ENCODE results near the gene DGCR6L. TPM values are rescaled to one million over a fixed set of nuclear protein-coding genes. Genes with fewer than 3 reads are reported as not detected.
"Not testable (repeated sequence)": the region's sequence is repeated elsewhere in the genome, so short reads cannot be mapped to it uniquely, and the experiment has no call there.

The DGCR6L gene
- total RNA-seq, 1 experiment from 2014 or later: 37.4 TPM

DNA sequence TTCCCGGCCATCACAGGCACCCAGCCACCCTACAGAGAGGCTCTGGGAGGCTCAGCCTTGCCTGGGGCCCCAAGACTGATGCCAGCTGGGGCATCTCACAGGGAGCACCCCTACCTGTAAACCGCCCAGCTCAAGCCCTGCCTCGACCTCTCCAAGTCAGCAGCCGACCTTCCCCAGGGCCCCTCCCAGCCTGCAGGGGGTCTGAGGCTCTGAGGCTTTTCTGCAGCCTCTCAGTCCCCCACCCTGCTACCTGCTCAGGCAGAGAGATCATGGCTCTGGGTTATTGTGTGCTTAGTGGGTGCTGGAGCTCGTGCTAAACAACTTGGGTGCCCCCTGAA lies 28.6 kb downstream of the DGCR6L start:
- no peaks in the 10 kb centered on the region for H3K36me3 Mint-ChIP-seq (ENCODE audit: insufficient read depth, unreplicated experiment)
- no peak for DNase-seq
- no TSS peak for BruUV-seq (replicated peaks)
- H3K27ac Mint-ChIP-seq (ENCODE audit: unreplicated experiment): no peak overlapping the region
- H3K9me3 Mint-ChIP-seq (ENCODE audit: unreplicated experiment): no peaks in the 10 kb centered on the region
- H3K9me3 ChIP-seq: no peaks in the 10 kb centered on the region
- ChIA-PET CTCF (interaction anchor here (1.4 kb wide), 1 partner anchor 134 kb away, joined by 4 read pairs; no protein-coding TSS in a partner anchor), POLR2A (no interaction called here)
- no peak for TF ChIP-seq CTCF (IDR thresholded peaks at IDR 0.05; ENCODE audit: insufficient read depth in 1 of 2, low read depth in 1 of 2, low read length in 1 of 2, severe bottlenecking in 1 of 2, unreplicated experiment in 1 of 2)
- H3K4me3 Mint-ChIP-seq (ENCODE audit: unreplicated experiment): no peak overlapping the region
- H3K27me3 ChIP-seq (replicated peaks; ENCODE audit: control insufficient read depth, insufficient read depth, low read length): no peaks in the 10 kb centered on the region; the same call in 1 of the 2 replicates
- H3K4me3 ChIP-seq (ENCODE audit: low read depth, low read length): no peak overlapping the region
- H3K36me3 ChIP-seq (ENCODE audit: control insufficient read depth, insufficient read depth, low read length): no peaks in the 10 kb centered on the region
- peaks cover 8% of the 10 kb centered on the region for H3K27me3 Mint-ChIP-seq (ENCODE audit: insufficient read depth, unreplicated experiment)
- no peaks in the 10 kb centered on the region for H3K4me1 Mint-ChIP-seq (ENCODE audit: low read depth, unreplicated experiment)
- intact Hi-C loops (cut with micrococcal nuclease; ENCODE audit: unreplicated experiment): no loop called here
- no peaks in the 10 kb centered on the region for H3K4me1 ChIP-seq

- Mint-ChIP-seq H3K4me1 (ENCODE audit: low read depth, unreplicated experiment) (no peaks in the 10 kb centered on the region), H3K36me3 (ENCODE audit: insufficient read depth, unreplicated experiment) (no peaks in the 10 kb centered on the region), H3K4me3 (ENCODE audit: unreplicated experiment) (no peak overlapping the region), H3K27ac (ENCODE audit: unreplicated experiment) (no peak overlapping the region), H3K9me3 (ENCODE audit: unreplicated experiment) (no peaks in the 10 kb centered on the region), H3K27me3 (ENCODE audit: insufficient read depth, unreplicated experiment) (peaks cover 8% of the 10 kb centered on the region)
- ChIA-PET CTCF (no interaction called here), POLR2A (no interaction called here)
- DNase-seq: no peak
- no peaks in the 10 kb centered on the region for H3K9me3 ChIP-seq
- intact Hi-C loops (cut with micrococcal nuclease; ENCODE audit: unreplicated experiment): no loop called here
- TF ChIP-seq CTCF (IDR thresholded peaks at IDR 0.05; ENCODE audit: insufficient read depth in 1 of 2, low read depth in 1 of 2, low read length in 1 of 2, severe bottlenecking in 1 of 2, unreplicated experiment in 1 of 2): no peak
- H3K4me3 ChIP-seq (ENCODE audit: low read depth, low read length): no peak overlapping the region
- no peaks in the 10 kb centered on the region for H3K36me3 ChIP-seq (ENCODE audit: control insufficient read depth, insufficient read depth, low read length)
- no TSS peak for BruUV-seq (replicated peaks)
- no peaks in the 10 kb centered on the region; the same call in 1 of the 2 replicates for H3K27me3 ChIP-seq (replicated peaks; ENCODE audit: control insufficient read depth, insufficient read depth, low read length)
- no peaks in the 10 kb centered on the region for H3K4me1 ChIP-seq
Observed at GRCh38 chr22:20290578-20291248, 29.1 kb downstream of the DGCR6L start.

DNA sequence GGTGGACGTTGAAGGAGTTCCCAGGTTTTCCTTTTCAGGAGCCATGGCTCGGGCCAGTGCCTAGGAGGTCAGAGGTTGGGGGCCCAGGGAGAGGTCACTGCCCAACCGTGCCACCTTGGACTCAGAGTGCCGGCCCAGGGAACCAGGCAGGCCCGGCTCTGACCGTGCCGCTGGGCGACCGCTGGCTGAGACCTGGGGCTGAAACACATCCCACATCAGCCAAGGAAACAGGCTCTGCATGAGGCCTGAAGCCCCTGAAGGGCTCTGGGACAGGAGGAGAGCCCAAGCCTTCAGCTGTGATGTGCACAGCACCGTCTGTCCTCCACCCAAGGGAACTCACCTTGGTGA lies 29.8 kb downstream of the DGCR6L start:
- no peak for TF ChIP-seq CTCF (IDR thresholded peaks at IDR 0.05; ENCODE audit: insufficient read depth in 1 of 2, low read depth in 1 of 2, low read length in 1 of 2, severe bottlenecking in 1 of 2, unreplicated experiment in 1 of 2)
- no peaks in the 10 kb centered on the region for H3K4me1 Mint-ChIP-seq (ENCODE audit: low read depth, unreplicated experiment)
- no peaks in the 10 kb centered on the region for H3K4me1 ChIP-seq
- H3K9me3 Mint-ChIP-seq (ENCODE audit: unreplicated experiment): no peaks in the 10 kb centered on the region
- no peaks in the 10 kb centered on the region for H3K36me3 ChIP-seq (ENCODE audit: control insufficient read depth, insufficient read depth, low read length)
- no TSS peak for BruUV-seq (replicated peaks)
- H3K27ac Mint-ChIP-seq (ENCODE audit: unreplicated experiment): no peak overlapping the region
- H3K27me3 Mint-ChIP-seq (ENCODE audit: insufficient read depth, unreplicated experiment): peaks cover 8% of the 10 kb centered on the region
- no peak for DNase-seq
- H3K36me3 Mint-ChIP-seq (ENCODE audit: insufficient read depth, unreplicated experiment): no peaks in the 10 kb centered on the region
- POLR2A ChIA-PET: no interaction called here
- H3K4me3 ChIP-seq (ENCODE audit: low read depth, low read length): no peak overlapping the region
- no peaks in the 10 kb centered on the region for H3K27me3 ChIP-seq (replicated peaks; ENCODE audit: control insufficient read depth, insufficient read depth, low read length)
- no peak overlapping the region for H3K4me3 Mint-ChIP-seq (ENCODE audit: unreplicated experiment)
- CTCF ChIA-PET: no interaction called here
- intact Hi-C loops (cut with micrococcal nuclease; ENCODE audit: unreplicated experiment): no loop called here
- H3K9me3 ChIP-seq: no peaks in the 10 kb centered on the region

GRCh38 chr22:20289182-20290044 lies 30.4 kb downstream of the DGCR6L start:
- H3K36me3 ChIP-seq (ENCODE audit: control insufficient read depth, insufficient read depth, low read length); H3K27ac Mint-ChIP-seq (ENCODE audit: unreplicated experiment); intact Hi-C loops (cut with micrococcal nuclease; ENCODE audit: unreplicated experiment); CTCF ChIA-PET; H3K9me3 Mint-ChIP-seq (ENCODE audit: unreplicated experiment); H3K36me3 Mint-ChIP-seq (ENCODE audit: insufficient read depth, unreplicated experiment); H3K4me1 ChIP-seq; DNase-seq; H3K4me3 Mint-ChIP-seq (ENCODE audit: unreplicated experiment); H3K4me1 Mint-ChIP-seq (ENCODE audit: low read depth, unreplicated experiment); POLR2A ChIA-PET; BruUV-seq (replicated peaks); H3K9me3 ChIP-seq; H3K4me3 ChIP-seq (ENCODE audit: low read depth, low read length); H3K27me3 ChIP-seq (replicated peaks; ENCODE audit: control insufficient read depth, insufficient read depth, low read length); H3K27me3 Mint-ChIP-seq (ENCODE audit: insufficient read depth, unreplicated experiment): not testable (repeated sequence)
